ENCODE measurements around the gene PIWIL4. TPM values are rescaled to one million over a fixed set of nuclear protein-coding genes. Genes with fewer than 3 reads are reported as not detected.

Gene PIWIL4
- total RNA-seq, 4 donors from 2014 or later: 7.2 to 9.0 (median 8.3) TPM

- H3K36me3 ChIP-seq: no peaks in the 10 kb centered on the region
- no peaks in the 10 kb centered on the region for H3K9me3 ChIP-seq
- no peaks in the 10 kb centered on the region for H3K4me1 ChIP-seq
- TF ChIP-seq POLR2A (IDR thresholded peaks at IDR 0.05): no peak
- TF ChIP-seq, protein P1, sequence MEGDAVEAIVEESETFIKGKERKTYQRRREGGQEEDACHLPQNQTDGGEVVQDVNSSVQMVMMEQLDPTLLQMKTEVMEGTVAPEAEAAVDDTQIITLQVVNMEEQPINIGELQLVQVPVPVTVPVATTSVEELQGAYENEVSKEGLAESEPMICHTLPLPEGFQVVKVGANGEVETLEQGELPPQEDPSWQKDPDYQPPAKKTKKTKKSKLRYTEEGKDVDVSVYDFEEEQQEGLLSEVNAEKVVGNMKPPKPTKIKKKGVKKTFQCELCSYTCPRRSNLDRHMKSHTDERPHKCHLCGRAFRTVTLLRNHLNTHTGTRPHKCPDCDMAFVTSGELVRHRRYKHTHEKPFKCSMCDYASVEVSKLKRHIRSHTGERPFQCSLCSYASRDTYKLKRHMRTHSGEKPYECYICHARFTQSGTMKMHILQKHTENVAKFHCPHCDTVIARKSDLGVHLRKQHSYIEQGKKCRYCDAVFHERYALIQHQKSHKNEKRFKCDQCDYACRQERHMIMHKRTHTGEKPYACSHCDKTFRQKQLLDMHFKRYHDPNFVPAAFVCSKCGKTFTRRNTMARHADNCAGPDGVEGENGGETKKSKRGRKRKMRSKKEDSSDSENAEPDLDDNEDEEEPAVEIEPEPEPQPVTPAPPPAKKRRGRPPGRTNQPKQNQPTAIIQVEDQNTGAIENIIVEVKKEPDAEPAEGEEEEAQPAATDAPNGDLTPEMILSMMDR (IDR thresholded peaks at IDR 0.05): no peak
- no peak for TF ChIP-seq EP300 (IDR thresholded peaks at IDR 0.05)
- no peak for DNase-seq (ENCODE audit: low spot score in 2 of 2)
- H3K4me3 ChIP-seq: no peak overlapping the region
- no peaks in the 10 kb centered on the region for H3K27me3 ChIP-seq
- no peak overlapping the region for H3K27ac ChIP-seq
- WGBS, 2 donors: 66 to 78% methylated on average over 6 of the region's 6 CpGs
Observed at GRCh38 chr11:94656968-94657367, 89.8 kb downstream of the PIWIL4 start.

- no peak overlapping the region for H3K4me3 ChIP-seq
- H3K9me3 ChIP-seq: no peaks in the 10 kb centered on the region
- 77 to 92% methylated on average over 3 of the region's 3 CpGs for WGBS, 2 donors
- H3K27ac ChIP-seq: no peak overlapping the region
- no peaks in the 10 kb centered on the region for H3K36me3 ChIP-seq
- no peaks in the 10 kb centered on the region for H3K4me1 ChIP-seq
- TF ChIP-seq POLR2A (IDR thresholded peaks at IDR 0.05) (no peak), EP300 (IDR thresholded peaks at IDR 0.05) (no peak)
- TF ChIP-seq, protein P1 (IDR thresholded peaks at IDR 0.05): no peak
- no peak for DNase-seq (ENCODE audit: low spot score in 2 of 2)
- H3K27me3 ChIP-seq: no peaks in the 10 kb centered on the region
Observed at GRCh38 chr11:94657629-94658028, 90.5 kb downstream of the PIWIL4 start.

DNA sequence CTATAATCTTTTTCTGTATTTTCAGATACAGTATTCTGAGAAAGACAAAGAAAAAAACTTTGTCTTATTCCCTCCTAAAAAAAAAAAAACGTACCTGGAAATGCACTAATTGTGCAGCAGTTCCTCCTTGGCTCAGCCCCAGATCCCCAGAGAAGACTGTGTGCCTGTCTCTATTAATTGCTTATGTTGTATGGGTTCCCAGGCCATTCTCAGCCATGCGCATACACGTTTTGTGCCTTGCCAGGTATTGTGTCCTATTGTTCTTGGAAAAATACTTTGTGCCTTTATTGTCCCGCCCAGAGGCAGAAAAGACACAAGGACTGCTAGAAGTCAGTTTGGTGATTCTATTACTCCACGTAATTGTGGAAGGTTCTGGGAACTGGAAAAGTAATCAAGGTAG, 91.2 kb downstream of the PIWIL4 start:
- 62 to 76% methylated on average over 5 of the region's 5 CpGs for WGBS, 2 donors
- DNase-seq (ENCODE audit: low spot score in 2 of 2): no peak

DNA sequence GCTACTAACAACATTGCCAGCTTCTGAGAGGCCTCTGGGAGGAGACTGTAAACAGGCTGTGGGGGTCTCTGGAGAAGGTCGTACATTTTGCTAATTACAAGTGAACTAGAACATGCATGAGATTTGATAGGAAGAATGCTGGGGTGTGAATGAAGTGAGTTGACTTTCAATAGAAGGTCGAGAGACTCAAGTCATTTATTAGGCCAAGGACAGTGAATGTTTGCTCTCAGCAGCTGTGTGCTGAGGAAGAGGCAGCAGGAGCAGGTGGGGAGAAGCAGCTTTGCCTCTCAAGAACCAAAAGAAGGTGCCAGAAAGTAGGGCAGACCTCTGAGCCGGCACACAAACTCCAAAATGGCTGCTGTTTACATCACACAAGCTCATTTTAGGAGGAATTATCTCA, 91.7 kb downstream of the PIWIL4 start:
- Histone ChIP-seq H3K4me3 (no peak overlapping the region), H3K27ac (no peak overlapping the region), H3K27me3 (no peaks in the 10 kb centered on the region), H3K36me3 (no peaks in the 10 kb centered on the region), H3K4me1 (no peaks in the 10 kb centered on the region), H3K9me3 (no peaks in the 10 kb centered on the region)
- TF ChIP-seq EP300 (IDR thresholded peaks at IDR 0.05): no peak
- TF ChIP-seq, protein P1 (IDR thresholded peaks at IDR 0.05): no peak
- TF ChIP-seq POLR2A (IDR thresholded peaks at IDR 0.05): no peak
- WGBS, 2 donors: 69 to 74% methylated on average over 3 of the region's 3 CpGs
- no peak for DNase-seq (ENCODE audit: low spot score in 2 of 2)

More for the DNA sequence above, 91.2 kb downstream of the PIWIL4 start:
- H3K27me3 ChIP-seq: no peaks in the 10 kb centered on the region
- TF ChIP-seq, protein P1 (IDR thresholded peaks at IDR 0.05): no peak
- no peak for TF ChIP-seq EP300 (IDR thresholded peaks at IDR 0.05)
- no peak for TF ChIP-seq POLR2A (IDR thresholded peaks at IDR 0.05)
- H3K4me1 ChIP-seq: no peaks in the 10 kb centered on the region
- no peak overlapping the region for H3K4me3 ChIP-seq
- H3K36me3 ChIP-seq: no peaks in the 10 kb centered on the region
- H3K9me3 ChIP-seq: no peaks in the 10 kb centered on the region
- H3K27ac ChIP-seq: no peak overlapping the region

GRCh38 chr11:94661444-94661843, 94.3 kb downstream of the PIWIL4 start:
- WGBS, 2 donors: 73 to 79% methylated on average over 1 of the region's 1 CpG
- no peak overlapping the region for H3K4me3 ChIP-seq
- no peaks in the 10 kb centered on the region for H3K36me3 ChIP-seq
- no peak for DNase-seq (ENCODE audit: low spot score in 2 of 2)
- no peaks in the 10 kb centered on the region for H3K27me3 ChIP-seq
- H3K4me1 ChIP-seq: no peaks in the 10 kb centered on the region
- H3K27ac ChIP-seq: no peak overlapping the region
- no peaks in the 10 kb centered on the region for H3K9me3 ChIP-seq
- TF ChIP-seq EP300 (IDR thresholded peaks at IDR 0.05): no peak
- no peak for TF ChIP-seq POLR2A (IDR thresholded peaks at IDR 0.05)
- TF ChIP-seq, protein P1 (IDR thresholded peaks at IDR 0.05): no peak

All from tibial nerve (tissue), 4 donors.